HG02759 (cell line): Measurements from ENCODE around the gene EFNA5.

Experiments
- ATAC-seq: cut with Tn5 transposase; IDR thresholded peaks from one replicate; pipeline ENCODE4 v1.9.1; 2021; ENCODE audit warnings: mild to moderate bottlenecking, moderate library complexity; ENCODE audit not compliant: unreplicated experiment

EFNA5 gene

GRCh38 chr5:107572715-107573368 is 97.9 kb downstream of the EFNA5 start:
- ATAC-seq, result no peak

- ATAC-seq, result peak; percentile 67
Observed at GRCh38 chr5:107571621-107572536, 98.9 kb downstream of the EFNA5 start.

GRCh38 chr5:107570805-107571531 is 99.8 kb downstream of the EFNA5 start:
- ATAC-seq, result peak; percentile 84

GRCh38 chr5:107570181-107570580 is 100.6 kb downstream of the EFNA5 start:
- no peak for ATAC-seq

- ATAC-seq, result no peak
Observed at GRCh38 chr5:107567901-107568671, 102.7 kb downstream of the EFNA5 start.

GRCh38 chr5:107566986-107567385 is 103.8 kb downstream of the EFNA5 start:
- no peak for ATAC-seq

GRCh38 chr5:107565791-107566767 is 104.7 kb downstream of the EFNA5 start:
- no peak for ATAC-seq

GRCh38 chr5:107564931-107565372 is 105.8 kb downstream of the EFNA5 start:
- no peak for ATAC-seq

- ATAC-seq, result no peak
Observed at GRCh38 chr5:107563959-107564544, 106.7 kb downstream of the EFNA5 start.

GRCh38 chr5:107560377-107560776 is 110.4 kb downstream of the EFNA5 start:
- ATAC-seq, result no peak

GRCh38 chr5:107558823-107559375 is 111.8 kb downstream of the EFNA5 start:
- ATAC-seq, result no peak

- no peak for ATAC-seq
Observed at GRCh38 chr5:107557051-107557658, 113.6 kb downstream of the EFNA5 start.

- ATAC-seq, result no peak
Observed at GRCh38 chr5:107556575-107556974, 114.2 kb downstream of the EFNA5 start.

- ATAC-seq, result no peak
Observed at GRCh38 chr5:107555425-107556090, 115.2 kb downstream of the EFNA5 start.

- no peak for ATAC-seq
Observed at GRCh38 chr5:107554776-107555424, 115.8 kb downstream of the EFNA5 start.

GRCh38 chr5:107553117-107553555 is 117.6 kb downstream of the EFNA5 start:
- no peak for ATAC-seq

GRCh38 chr5:107551088-107551487 is 119.6 kb downstream of the EFNA5 start:
- ATAC-seq, result no peak
